GM19467 (cell line): ENCODE measurements around the gene UBE3C.
"Not testable (repeated sequence)": the region's sequence is repeated elsewhere in the genome, so short reads cannot be mapped to it uniquely, and the experiment has no call there.

ENCODE experiments used
- ATAC-seq: cut with Tn5 transposase; IDR thresholded peaks from one replicate; pipeline ENCODE4 v1.9.1; 2021; ENCODE audit warnings: mild to moderate bottlenecking, moderate library complexity; ENCODE audit not compliant: unreplicated experiment

The UBE3C gene

GRCh38 chr7:157269341-157270059, 130.8 kb downstream of the UBE3C start:
- no peak for ATAC-seq

DNA sequence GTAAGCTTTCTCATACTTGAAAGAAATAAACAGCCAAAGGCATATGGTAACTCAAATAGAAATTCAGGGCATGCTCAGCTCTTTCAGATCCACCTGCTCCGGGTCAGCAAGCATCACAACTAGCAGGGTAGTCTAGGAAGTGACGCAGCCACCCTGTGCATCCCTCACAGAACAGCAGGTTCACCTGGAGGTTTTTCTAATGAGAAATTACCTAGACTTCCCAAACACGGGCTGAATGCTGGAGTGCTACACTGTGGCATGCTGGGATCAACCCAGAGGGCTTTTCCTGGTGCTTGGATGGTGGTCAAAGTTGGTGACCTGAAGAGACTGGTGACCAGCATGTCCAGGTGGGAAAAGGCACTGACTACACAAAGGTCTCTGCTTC, 131.3 kb downstream of the UBE3C start:
- no peak for ATAC-seq

- ATAC-seq: no peak
Observed at GRCh38 chr7:157271315-157271990, 132.7 kb downstream of the UBE3C start.

- no peak for ATAC-seq
Observed at GRCh38 chr7:157271991-157272324, 133.2 kb downstream of the UBE3C start.

- no peak for ATAC-seq
Observed at GRCh38 chr7:157272351-157273207, 133.9 kb downstream of the UBE3C start.

- peak; percentile 55 for ATAC-seq
Observed at GRCh38 chr7:157273208-157274093, 134.7 kb downstream of the UBE3C start.

- ATAC-seq: not testable (repeated sequence)
Observed at GRCh38 chr7:157274094-157274634, 135.4 kb downstream of the UBE3C start.

GRCh38 chr7:157274991-157275427, 136.3 kb downstream of the UBE3C start:
- no peak for ATAC-seq

DNA sequence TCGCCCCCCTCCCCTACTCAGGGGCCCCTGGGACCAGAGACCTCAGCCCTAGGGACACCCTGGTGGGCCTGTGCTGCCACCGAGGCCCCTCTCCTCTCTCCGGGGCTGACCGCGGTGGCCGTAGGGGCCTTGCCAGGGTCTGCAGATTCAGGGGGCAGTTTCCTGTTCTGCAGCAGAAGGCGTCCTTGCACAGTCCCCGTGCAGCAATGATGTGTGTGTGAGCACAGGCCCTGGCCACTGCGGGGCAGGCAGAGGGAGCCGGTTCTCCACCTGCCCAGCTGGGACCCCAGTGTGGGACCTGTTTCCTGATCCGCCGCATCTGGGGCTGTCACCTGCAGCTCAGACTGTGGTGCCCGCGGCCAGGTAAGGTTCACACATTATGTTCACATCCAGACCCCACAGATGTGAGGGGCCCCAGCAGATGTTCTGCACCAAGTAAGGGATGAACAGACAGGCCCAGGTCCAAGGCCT, 137.4 kb downstream of the UBE3C start:
- no peak for ATAC-seq

DNA sequence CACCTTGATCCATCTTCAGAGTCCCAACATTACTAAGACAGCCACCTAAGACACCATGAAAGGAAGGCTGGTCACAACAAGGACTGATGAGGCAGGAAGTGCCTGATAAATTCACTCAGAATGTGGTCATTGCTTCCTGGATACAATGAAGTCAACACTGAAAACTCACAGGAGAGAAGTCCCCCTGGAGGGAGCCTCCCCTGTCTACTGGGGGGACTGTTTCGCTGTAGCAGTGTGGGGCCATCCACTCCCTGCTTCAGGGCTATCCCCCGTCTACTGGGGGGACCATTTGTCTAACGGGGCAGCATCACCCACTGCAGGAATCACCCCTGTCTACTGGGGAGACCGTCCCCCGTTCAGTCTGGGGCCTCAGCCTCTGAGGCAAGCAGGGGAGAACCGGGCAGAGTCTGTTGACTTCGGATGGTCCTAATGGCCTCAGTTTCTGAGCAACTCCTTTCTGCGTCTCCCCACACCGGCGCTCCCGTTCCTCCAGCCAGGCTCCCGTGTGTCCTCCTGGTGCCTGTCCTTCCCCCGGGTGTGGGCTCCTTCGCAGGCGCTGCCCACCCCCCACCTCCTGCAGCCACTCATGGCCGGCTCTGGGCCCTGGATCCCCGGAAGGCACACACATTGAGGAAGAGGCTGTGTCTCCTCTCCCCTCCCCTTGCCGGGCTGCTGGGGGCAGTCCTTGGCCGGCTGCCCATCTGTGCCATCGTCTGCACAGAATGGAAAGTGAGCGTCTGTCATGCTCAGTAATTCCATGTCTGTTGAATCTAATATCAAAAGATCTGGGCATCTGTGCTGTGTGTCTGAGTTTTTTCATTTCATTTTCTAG, 138.2 kb downstream of the UBE3C start:
- ATAC-seq: no peak

- not testable (repeated sequence) for ATAC-seq
Observed at GRCh38 chr7:157277568-157277967, 138.8 kb downstream of the UBE3C start.

GRCh38 chr7:157278167-157278790, 139.6 kb downstream of the UBE3C start:
- ATAC-seq: no peak

DNA sequence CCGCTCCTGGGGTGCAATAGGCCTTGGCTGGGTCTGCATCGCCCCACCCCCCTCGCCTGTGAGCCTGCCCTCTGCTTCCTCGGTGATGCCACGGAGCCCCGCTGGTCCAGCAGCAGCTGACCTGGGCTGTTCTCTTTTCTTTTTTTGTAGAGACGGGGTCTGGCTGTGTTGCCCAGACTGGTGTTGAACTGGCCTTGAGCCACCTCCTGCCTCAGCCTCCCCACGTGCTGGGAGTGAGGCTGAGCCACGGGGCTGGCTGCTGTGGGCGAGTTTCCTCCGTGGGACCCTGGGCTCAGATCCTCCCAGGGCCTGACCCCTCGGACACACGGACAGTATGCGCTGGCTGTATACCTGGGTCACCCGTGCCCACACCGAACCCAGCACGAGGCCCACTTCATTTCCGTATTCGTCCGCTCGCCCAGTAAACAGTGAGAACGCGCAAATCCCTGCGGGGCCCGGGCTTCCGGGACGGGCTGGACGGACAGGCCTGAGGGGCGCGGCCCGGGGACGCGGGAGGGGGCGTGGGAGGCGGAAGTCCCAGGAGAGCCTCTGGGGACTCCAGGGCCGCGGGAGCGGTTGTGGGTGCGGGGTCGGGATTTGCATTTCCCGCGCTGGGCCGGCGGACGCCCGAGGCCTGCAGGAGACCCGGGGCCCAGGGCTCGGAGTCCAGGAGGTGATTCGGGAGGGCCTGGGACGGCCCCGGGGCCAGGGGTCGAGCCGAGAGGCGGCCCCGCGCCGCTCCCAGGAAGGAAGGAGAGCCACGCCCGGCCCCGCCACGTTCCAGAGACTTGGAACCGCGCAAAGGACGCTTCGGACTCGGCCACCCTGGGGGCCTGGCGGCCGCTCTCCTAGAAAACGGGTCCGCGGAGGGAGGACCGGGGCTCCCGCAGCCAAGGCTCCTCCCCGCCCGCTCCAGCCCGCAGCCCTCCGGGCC, 140.3 kb downstream of the UBE3C start:
- no peak for ATAC-seq

DNA sequence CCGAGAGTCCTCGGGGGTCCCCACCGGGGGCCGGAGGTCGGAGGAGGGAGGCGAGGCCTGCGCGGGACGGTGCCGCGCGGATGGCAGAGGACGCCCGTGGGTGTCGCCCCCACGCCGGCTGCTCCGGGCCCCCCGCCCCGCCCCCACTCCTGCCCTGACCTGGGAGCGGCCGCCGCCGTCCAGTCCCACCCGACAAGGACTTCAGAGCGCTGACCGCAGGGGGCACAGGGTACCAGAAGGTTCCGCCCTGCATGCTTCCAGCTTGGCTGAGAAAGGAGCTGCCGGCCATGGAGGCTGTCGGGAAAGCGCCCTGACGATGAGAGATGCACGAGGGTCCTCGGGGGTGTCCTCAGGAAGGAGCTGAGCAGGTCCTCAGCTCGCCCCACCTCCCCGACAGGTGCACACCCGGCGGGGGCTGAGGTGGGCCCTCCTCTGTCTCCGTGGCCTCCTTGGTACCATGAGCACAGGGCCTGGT, 141.1 kb downstream of the UBE3C start:
- no peak for ATAC-seq

DNA sequence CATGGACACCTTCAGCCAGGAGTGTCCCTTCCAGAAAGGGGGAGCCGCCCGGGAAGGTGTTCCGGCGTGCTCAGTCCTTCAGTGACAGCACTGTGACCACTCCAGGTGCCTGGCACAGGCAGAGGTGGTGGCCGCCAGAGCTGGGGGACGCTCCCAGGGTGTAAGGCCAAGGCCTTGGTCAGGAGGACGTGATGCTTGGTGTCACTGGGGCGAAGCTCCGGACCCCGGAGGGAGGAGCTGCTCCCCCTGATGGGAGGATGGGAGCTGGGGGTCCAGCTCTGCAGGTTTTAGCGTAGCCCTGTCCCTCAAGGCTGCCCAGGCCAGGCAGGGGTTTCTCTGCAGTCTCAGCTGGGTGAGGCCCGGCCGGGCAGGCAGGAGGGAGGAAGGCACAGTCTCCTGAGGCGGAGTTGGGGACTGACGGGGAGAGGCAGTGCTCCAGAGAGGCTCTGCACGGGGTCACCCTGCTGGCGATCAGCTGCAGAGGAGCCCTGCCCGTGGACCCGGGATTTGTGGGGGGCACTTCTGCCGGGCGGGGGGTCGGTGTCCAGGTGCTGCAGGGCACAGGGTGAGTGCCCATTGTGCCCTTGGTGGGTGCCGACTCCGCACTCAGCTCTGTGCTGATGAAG, 141.6 kb downstream of the UBE3C start:
- ATAC-seq: no peak

- no peak for ATAC-seq
Observed at GRCh38 chr7:157281221-157281998, 142.7 kb downstream of the UBE3C start.
